ENCODE data around the gene CRIP1. TPM values are rescaled to one million over a fixed set of nuclear protein-coding genes. Genes with fewer than 3 reads are reported as not detected.

Gene CRIP1
- total RNA-seq, 1 experiment from 2014 or later, result not detected

GRCh38 chr14:105449276-105450122 lies 37.2 kb upstream of the CRIP1 start:
- DNase-seq (ENCODE audit: low read depth), result no peak
- in situ Hi-C loops (cut with HindIII; ENCODE audit: low pct_unique_long_range_greater_than_20kb, low sequenced_read_pairs), result no loop called here

GRCh38 chr14:105450123-105450505 lies 36.6 kb upstream of the CRIP1 start:
- no peak for DNase-seq (ENCODE audit: low read depth)
- in situ Hi-C loops (cut with HindIII; ENCODE audit: low pct_unique_long_range_greater_than_20kb, low sequenced_read_pairs), result no loop called here

DNA sequence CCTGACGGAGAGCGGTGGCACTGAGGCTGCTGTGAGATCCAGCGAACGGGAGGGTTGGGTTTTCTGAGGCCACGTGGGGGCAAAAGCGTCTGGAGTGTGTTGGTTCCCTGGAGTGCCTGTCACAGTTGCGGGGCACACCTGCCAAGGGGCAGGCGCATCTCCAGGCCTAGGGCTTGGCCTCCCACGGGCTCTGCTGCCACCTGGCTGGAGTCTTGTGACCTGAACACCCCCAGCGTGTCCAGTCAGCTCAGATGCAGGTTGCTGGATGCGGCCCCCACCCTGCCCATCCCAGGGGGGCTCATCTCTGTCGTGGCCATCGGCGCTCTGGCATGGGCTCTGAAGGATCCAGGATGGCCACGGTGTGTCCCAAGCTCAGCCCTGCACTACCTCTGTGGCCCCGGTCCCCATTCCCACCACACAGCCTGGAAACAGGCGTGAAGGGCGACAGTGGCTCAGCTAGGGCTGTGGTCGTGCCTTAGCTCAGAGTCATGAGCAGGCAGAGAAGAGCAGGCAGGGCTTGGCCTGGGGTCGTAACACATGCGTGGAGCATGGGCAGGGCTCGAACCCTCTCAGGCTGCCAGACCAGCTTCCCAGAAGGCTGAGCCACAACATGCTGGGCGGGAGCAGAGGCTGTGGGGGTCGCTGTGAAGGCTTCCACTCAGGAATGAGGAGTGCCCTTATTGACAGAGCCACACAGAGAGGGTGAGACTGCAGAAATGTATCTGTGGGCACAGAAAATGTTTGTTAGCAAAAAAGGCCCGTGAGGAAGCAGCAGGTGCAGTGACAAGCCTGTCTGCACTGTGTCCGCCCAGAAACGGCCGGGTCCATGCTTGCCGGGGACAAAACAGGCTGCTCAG lies 35.6 kb upstream of the CRIP1 start:
- in situ Hi-C loops (cut with HindIII; ENCODE audit: low pct_unique_long_range_greater_than_20kb, low sequenced_read_pairs), result no loop called here
- no peak for DNase-seq (ENCODE audit: low read depth)

- in situ Hi-C loops (cut with HindIII; ENCODE audit: low pct_unique_long_range_greater_than_20kb, low sequenced_read_pairs), result no loop called here
- DNase-seq (ENCODE audit: low read depth), result no peak
Observed at GRCh38 chr14:105452963-105453362, 33.7 kb upstream of the CRIP1 start.

DNA sequence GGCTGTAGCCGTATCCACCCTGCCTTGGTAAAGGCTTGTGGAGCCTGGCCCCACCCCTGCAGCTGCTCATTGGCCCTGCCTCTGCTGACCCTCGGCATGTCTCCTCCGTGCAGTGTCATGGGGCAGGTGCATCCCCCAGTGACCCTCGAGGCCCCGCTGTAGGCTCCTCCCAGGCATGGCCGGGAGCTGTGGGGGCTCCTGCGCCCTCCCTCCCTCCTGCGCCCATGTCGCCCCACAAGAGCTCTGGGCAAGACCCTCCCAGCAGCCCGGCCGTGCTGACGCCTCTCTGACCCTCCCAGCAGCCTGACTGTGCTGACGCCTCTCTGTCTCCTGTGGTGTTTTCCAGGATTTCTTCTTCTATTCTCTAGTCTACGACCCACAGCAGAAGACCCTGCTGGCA lies 32.8 kb upstream of the CRIP1 start:
- no peak for DNase-seq (ENCODE audit: low read depth)
- in situ Hi-C loops (cut with HindIII; ENCODE audit: low pct_unique_long_range_greater_than_20kb, low sequenced_read_pairs), result no loop called here

- no peak for DNase-seq (ENCODE audit: low read depth)
- in situ Hi-C loops (cut with HindIII; ENCODE audit: low pct_unique_long_range_greater_than_20kb, low sequenced_read_pairs), result no loop called here
Observed at GRCh38 chr14:105455086-105455640, 31.5 kb upstream of the CRIP1 start.

GRCh38 chr14:105455766-105456660 lies 30.7 kb upstream of the CRIP1 start:
- in situ Hi-C loops (cut with HindIII; ENCODE audit: low pct_unique_long_range_greater_than_20kb, low sequenced_read_pairs), result no loop called here
- no peak for DNase-seq (ENCODE audit: low read depth)

- in situ Hi-C loops (cut with HindIII; ENCODE audit: low pct_unique_long_range_greater_than_20kb, low sequenced_read_pairs), result no loop called here
- DNase-seq (ENCODE audit: low read depth), result no peak
Observed at GRCh38 chr14:105456736-105457617, 29.7 kb upstream of the CRIP1 start.

DNA sequence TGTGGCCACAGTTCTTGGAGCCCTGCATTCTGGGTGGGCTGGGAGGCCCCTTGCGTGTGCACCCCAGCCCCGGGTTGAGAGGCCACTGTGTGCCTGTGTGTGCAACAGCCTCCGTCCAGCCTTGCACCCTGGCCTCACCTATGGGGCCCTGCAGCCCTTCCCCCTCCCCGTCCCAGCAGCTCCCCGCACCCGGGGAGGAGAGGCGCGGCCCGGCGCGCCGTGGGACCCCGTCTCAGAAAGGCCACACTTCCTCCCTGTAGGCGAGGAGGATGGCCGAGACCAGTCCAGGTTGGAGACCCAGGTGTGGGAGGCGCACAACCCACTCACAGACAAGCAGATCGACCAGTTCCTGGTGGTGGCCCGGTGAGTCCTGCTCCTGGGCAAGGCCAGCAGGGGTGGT lies 28.7 kb upstream of the CRIP1 start:
- in situ Hi-C loops (cut with HindIII; ENCODE audit: low pct_unique_long_range_greater_than_20kb, low sequenced_read_pairs), result no loop called here
- DNase-seq (ENCODE audit: low read depth), result no peak

GRCh38 chr14:105458571-105458970 lies 28.1 kb upstream of the CRIP1 start:
- DNase-seq (ENCODE audit: low read depth), result no peak
- in situ Hi-C loops (cut with HindIII; ENCODE audit: low pct_unique_long_range_greater_than_20kb, low sequenced_read_pairs), result no loop called here

GRCh38 chr14:105460116-105460515 lies 26.6 kb upstream of the CRIP1 start:
- in situ Hi-C loops (cut with HindIII; ENCODE audit: low pct_unique_long_range_greater_than_20kb, low sequenced_read_pairs), result no loop called here

GRCh38 chr14:105460616-105461015 lies 26.1 kb upstream of the CRIP1 start:
- DNase-seq (ENCODE audit: low read depth), result no peak
- in situ Hi-C loops (cut with HindIII; ENCODE audit: low pct_unique_long_range_greater_than_20kb, low sequenced_read_pairs), result no loop called here

More at GRCh38 chr14:105460116-105460515, 26.6 kb upstream of the CRIP1 start:
- DNase-seq (ENCODE audit: low read depth), result no peak

DNA sequence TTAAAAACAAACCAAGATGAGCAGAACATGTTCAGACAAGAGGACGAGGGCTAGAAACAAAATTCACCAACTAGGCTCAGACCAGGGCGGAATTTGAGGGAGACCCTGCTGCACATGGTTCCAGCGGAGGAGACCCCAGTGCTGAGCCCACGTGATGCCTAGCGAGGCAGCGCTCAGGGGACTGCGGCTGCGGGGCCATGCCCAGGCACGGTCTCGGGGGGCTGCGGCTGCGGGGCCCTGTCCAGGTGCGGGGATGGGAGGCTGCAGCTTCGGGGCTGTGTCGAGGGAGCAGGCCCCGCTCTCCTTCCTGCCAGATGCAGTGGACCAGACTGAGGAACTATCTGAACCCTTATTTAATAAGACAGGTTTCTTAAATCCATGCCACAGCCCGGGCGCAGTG lies 24.8 kb upstream of the CRIP1 start:
- in situ Hi-C loops (cut with HindIII; ENCODE audit: low pct_unique_long_range_greater_than_20kb, low sequenced_read_pairs), result no loop called here
- no peak for DNase-seq (ENCODE audit: low read depth)

- in situ Hi-C loops (cut with HindIII; ENCODE audit: low pct_unique_long_range_greater_than_20kb, low sequenced_read_pairs), result no loop called here
- no peak for DNase-seq (ENCODE audit: low read depth)
Observed at GRCh38 chr14:105464501-105464900, 22.2 kb upstream of the CRIP1 start.

DNA sequence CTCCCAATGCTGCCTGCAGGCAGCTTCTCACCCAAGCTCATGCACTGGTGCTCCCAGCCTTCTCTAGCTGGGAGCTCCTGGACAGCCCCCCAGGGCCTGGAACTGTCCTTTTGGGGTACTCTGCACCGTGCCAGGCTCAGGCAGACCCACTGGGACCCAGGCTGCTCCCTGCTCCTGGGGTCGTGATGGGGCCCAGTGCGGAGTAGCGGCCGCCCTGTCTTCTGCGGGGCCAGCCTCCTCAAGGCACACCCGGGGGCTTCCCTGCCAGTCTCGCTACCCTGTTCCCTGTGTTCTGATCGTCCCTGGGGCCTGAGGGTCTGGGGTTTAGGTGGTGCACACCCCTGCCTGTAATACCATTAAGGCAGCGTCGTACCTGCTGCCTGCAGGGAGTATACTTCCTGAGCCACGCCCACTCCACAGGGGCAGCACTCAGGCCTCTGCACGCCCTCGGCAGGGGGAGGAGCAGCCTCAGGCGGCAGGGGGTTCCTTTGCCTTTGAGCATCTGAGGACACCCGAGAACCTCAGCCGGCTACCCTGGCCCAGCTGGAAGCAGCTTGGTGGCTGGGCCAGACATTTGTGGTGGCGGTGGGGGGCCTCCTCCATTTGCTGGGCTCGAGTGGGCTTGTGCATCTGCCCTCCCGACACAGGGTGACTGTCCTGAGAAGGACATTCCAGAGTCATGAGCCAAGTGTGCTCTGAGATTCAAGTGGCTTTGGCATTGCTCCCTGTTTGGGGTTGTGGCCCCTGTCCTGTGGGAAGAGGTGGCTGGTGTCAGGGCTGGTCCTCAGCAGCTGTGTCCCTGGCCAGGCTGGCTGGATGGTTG lies 21.3 kb upstream of the CRIP1 start:
- in situ Hi-C loops (cut with HindIII; ENCODE audit: low pct_unique_long_range_greater_than_20kb, low sequenced_read_pairs), result no loop called here
- no peak for DNase-seq (ENCODE audit: low read depth)

DNA sequence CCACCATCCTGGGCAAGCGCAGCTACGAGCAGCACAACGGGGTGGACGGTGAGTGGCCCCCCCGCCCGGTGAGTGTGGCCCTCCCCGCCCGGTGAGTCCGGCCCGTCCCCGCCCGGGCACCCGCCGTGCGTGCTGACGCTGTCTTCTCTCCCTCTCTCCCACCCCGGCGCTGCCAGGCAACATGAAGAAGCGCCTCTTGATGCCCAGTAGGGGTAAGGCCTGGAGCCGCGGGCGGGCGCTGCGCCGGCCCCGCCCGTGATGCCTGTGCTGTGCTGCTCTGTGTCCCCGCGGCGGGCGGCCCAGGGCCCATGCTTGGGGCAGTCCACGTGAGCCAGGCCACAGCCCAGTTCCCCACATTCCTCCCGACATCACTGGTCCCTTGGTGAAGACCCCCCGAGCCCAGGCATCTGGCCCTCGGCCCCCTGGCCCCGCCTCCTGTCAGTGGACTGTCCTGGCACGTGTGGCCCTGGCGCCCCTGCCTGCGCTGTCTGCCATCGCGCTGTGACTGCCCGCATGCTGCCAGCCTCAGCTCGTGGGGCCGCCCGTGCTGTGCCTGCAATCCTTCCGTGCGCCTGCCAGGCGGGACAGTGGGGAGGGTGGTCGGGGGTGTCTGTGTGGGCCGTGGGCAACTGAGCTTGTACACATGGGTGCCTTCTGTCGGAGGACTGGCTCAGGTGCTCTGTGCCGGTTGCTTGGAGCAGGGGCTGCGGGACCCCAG lies 20.0 kb upstream of the CRIP1 start:
- in situ Hi-C loops (cut with HindIII; ENCODE audit: low pct_unique_long_range_greater_than_20kb, low sequenced_read_pairs), result no loop called here
- DNase-seq (ENCODE audit: low read depth), result no peak
